ENCODE results near the gene C9orf43. TPM values are rescaled to one million over a fixed set of nuclear protein-coding genes. Genes with fewer than 3 reads are reported as not detected.

Gene C9orf43
- total RNA-seq, 1 donor from 2014 or later, result 0.37 TPM

GRCh38 chr9:113472199-113472598, 61.7 kb downstream of the C9orf43 start:
- Mint-ChIP-seq H3K27ac (ENCODE audit: unreplicated experiment) (no peak overlapping the region), H3K9me3 (ENCODE audit: low read depth) (no peaks in the 10 kb centered on the region)
- TF ChIP-seq CTCF (IDR thresholded peaks at IDR 0.05), result no peak

DNA sequence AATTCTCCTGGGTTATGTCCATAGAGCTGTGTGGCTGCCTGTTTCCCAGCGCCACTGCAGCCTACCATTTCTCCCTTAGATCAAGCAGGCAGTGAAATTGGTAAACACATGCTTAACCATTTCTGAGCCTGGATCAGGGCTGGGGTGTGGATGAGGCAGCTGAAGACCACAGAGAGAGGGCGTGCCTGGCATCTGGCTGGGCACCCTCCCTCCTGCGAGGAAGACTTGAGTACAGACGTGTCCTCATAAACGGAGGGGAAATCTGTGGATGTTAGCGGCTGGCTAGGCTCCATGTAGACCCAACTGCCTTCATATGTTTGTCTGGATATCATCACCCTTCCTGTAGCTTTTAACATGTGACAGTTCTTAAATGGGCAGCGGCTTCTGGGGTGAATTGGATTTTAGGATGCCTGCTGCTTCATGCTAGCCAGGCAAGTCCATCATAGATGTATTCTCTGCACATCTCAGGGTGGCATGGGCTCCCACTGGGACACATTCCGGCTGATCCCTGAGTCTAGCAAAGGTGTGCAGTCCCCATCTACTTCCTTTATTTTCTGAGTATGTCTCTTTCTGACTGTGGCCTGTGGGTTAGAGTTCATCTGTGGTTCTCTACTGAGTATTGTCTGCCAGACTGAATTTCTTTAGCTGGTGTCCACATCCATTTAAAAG, 63.9 kb downstream of the C9orf43 start:
- Mint-ChIP-seq H3K9me3 (ENCODE audit: low read depth) (no peaks in the 10 kb centered on the region), H3K4me1 (ENCODE audit: low read depth) (peaks cover 5% of the 10 kb centered on the region), H3K4me3 (ENCODE audit: unreplicated experiment) (no peak overlapping the region), H3K36me3 (ENCODE audit: low read depth) (no peaks in the 10 kb centered on the region), H3K27ac (ENCODE audit: unreplicated experiment) (no peak overlapping the region), H3K27me3 (ENCODE audit: low read depth) (peaks cover 2% of the 10 kb centered on the region)
- no peak for DNase-seq (ENCODE audit: low spot score)
- no peak for TF ChIP-seq CTCF (IDR thresholded peaks at IDR 0.05)

More at GRCh38 chr9:113472199-113472598, 61.7 kb downstream of the C9orf43 start:
- no peaks in the 10 kb centered on the region for H3K36me3 Mint-ChIP-seq (ENCODE audit: low read depth)
- no peaks in the 10 kb centered on the region for H3K27me3 Mint-ChIP-seq (ENCODE audit: low read depth)
- no peak overlapping the region for H3K4me3 Mint-ChIP-seq (ENCODE audit: unreplicated experiment)
- peaks cover 5% of the 10 kb centered on the region for H3K4me1 Mint-ChIP-seq (ENCODE audit: low read depth)
- no peak for DNase-seq (ENCODE audit: low spot score)

DNA sequence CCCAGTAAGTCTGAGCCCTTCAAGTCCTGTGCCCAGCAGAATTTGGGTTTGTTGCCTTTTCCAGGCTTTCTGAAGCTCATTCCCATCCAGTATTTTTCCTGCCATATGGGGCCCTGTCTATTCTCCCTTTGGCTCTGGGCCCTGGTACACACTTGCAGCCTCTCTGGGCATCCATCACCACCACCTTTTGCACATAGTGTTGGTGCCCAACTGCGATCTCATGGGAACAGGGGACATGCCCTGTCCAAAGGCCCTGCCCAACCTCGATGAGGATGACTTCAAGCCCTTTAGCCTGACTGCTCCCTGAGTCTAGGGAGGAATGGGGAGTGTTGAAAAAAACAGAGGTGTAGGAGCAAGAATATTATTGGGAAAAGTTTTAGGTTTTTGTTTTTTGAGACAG, 64.5 kb downstream of the C9orf43 start:
- H3K27me3 Mint-ChIP-seq (ENCODE audit: low read depth), result peaks cover 2% of the 10 kb centered on the region
- no peaks in the 10 kb centered on the region for H3K9me3 Mint-ChIP-seq (ENCODE audit: low read depth)
- H3K4me1 Mint-ChIP-seq (ENCODE audit: low read depth), result peaks cover 8% of the 10 kb centered on the region
- DNase-seq (ENCODE audit: low spot score), result no peak
- no peak overlapping the region for H3K27ac Mint-ChIP-seq (ENCODE audit: unreplicated experiment)
- no peak for TF ChIP-seq CTCF (IDR thresholded peaks at IDR 0.05)
- H3K36me3 Mint-ChIP-seq (ENCODE audit: low read depth), result no peaks in the 10 kb centered on the region
- H3K4me3 Mint-ChIP-seq (ENCODE audit: unreplicated experiment), result no peak overlapping the region

DNA sequence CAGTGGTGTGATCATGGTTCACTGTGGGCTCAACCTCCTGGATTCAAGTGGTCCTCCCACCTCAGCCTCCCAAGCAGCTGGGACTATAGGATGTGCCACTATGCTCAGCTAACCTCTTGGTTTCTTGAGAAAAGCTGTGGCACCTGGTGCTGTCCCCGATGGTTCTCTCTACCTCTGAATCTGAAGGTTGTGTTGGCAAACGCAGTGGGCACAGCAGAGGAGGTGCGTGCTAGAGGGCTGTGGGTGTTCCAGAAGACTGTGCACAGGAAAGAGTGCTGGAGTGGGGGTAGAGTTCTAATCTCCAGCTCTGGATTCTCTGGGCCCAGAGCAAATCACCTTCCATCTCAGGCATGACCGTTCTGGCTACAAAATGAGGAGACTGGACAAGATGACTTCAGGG, 65.4 kb downstream of the C9orf43 start:
- Mint-ChIP-seq H3K9me3 (ENCODE audit: low read depth) (no peaks in the 10 kb centered on the region), H3K27me3 (ENCODE audit: low read depth) (peaks cover 2% of the 10 kb centered on the region), H3K4me1 (ENCODE audit: low read depth) (peaks cover 9% of the 10 kb centered on the region), H3K36me3 (ENCODE audit: low read depth) (no peaks in the 10 kb centered on the region), H3K4me3 (ENCODE audit: unreplicated experiment) (no peak overlapping the region), H3K27ac (ENCODE audit: unreplicated experiment) (no peak overlapping the region)
- TF ChIP-seq CTCF (IDR thresholded peaks at IDR 0.05), result no peak
- no peak for DNase-seq (ENCODE audit: low spot score)

- Mint-ChIP-seq H3K9me3 (ENCODE audit: low read depth) (no peaks in the 10 kb centered on the region), H3K36me3 (ENCODE audit: low read depth) (no peaks in the 10 kb centered on the region), H3K4me1 (ENCODE audit: low read depth) (peaks cover 10% of the 10 kb centered on the region), H3K4me3 (ENCODE audit: unreplicated experiment) (no peak overlapping the region), H3K27ac (ENCODE audit: unreplicated experiment) (no peak overlapping the region), H3K27me3 (ENCODE audit: low read depth) (peaks cover 2% of the 10 kb centered on the region)
- no peak for DNase-seq (ENCODE audit: low spot score)
- TF ChIP-seq CTCF (IDR thresholded peaks at IDR 0.05), result no peak
Observed at GRCh38 chr9:113476511-113476916, 66.0 kb downstream of the C9orf43 start.

Measured in chondrocyte (in vitro differentiated cells).